ENCODE measurements around the gene RACGAP1.

The RACGAP1 gene

GRCh38 chr12:49953151-49953550 lies 72.1 kb downstream of the RACGAP1 start:
- no peak for DNase-seq

GRCh38 chr12:49952391-49953055 lies 72.8 kb downstream of the RACGAP1 start:
- no peak for DNase-seq

DNA sequence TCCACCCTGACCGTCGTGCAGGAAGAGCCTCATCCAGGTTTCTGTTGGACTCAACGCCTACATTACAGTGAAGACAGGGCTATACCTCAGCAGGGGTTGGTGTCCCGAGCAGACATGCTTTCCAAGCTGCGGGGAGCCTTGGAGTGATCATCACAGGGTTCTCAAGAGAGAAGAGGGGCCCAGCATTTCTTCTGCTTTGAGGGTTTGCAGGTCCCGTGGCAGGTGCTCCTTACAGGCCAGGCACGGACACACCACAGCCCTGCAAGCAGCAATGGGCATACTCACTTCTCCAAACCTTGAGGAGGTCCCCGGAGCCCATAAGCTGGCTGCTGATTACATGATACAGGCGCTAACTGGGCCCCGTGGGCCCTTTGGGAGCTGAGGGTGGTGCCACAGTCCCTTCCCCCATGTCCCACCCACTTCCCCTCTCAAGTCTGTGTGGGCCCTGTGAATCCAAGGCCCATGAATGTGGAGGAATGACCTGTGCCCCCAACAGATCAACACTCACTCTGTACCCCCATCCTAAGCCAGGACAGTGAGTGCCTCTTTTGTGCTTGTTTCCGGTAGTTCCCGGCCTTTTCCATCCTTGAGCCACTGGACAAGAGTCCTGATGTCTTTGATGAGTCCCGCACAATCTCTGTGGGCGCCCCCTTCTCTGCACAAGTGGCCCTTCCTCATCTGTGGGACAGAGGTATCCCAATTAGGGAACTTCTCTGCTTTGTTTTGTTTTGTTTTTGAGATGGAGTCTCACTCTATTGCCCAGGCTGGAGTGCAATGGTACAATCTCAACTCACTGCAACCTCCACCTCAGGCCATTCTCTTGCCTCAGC lies 73.7 kb downstream of the RACGAP1 start:
- DNase-seq = no peak

GRCh38 chr12:49950273-49951251 lies 74.7 kb downstream of the RACGAP1 start, which contains the start of gene AQP2:
Gene AQP2, plus strand, starts transcription at chr12:49950737. Its CDS starts 94 bp downstream, at chr12:49950831.
- DNase-seq = no peak

DNA sequence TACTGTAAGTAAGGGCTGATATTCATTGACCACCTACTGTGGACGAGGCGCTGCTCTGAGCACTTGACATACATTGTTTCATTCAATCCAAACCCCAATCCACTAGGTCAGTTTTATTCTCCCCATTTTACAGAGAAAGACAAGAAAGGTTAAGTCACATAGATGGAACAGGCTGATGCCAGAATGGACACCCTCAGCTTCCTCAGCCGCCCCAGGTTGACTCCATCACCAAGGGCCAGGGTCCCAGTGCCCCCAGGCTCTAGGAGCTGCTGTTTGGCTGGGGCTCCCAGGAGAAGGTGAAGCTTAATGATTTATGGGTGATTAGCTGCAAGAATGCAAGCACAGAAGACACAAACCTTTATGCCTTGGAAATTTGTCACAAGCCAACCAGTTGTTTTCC lies 75.4 kb downstream of the RACGAP1 start:
- DNase-seq = no peak

DNA sequence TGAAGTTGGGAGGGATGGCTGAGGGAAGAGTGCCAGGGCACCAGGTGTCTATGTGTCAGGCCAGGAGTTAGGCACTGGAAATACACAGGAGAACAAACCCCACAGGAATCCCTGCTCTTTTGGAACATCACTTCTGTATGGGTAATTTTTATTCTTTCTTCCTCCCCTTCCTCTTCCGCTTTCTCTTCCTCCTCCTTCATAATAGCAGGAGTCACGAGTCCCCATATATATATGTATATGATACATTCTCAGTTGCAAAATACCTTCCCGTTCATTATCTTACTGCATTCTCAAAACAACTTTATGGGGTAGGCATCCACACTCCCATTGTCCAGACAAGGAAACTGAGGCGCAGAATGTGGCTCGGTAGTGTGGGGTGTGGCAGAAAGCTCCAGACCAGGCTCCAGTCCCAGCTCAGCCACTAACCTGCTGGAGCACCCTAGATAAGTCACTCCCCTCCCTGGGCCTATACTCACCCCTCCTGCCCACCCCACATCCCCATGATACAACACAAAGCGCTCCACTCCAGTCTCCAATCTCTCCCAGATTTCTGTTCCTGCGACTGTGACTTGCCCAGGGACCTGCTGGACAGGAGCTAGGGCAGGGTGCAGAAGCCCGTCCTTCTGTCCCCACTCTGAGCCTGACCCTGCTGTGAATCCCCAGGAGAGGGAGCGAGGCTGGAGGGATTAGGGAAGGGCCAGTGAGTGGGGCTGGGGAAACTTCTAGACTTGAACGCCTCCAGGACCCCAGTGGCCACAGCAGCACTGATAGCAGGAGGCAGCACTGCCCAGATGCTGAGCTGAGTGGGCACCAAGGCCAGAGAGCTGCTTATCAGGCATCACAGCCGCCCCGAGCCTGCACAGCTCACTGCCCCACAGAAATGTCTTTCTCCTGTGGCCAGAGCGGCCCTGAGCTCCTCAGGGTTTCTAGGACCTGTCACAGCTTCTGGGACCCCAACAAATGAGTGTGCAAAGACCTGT lies 76.1 kb downstream of the RACGAP1 start:
- no peak for DNase-seq

GRCh38 chr12:49947593-49948226 lies 77.6 kb downstream of the RACGAP1 start:
- no peak for DNase-seq

- no peak for DNase-seq
These were observed 78.8 kb downstream of the RACGAP1 start for GRCh38 chr12:49946497-49946896.

DNA sequence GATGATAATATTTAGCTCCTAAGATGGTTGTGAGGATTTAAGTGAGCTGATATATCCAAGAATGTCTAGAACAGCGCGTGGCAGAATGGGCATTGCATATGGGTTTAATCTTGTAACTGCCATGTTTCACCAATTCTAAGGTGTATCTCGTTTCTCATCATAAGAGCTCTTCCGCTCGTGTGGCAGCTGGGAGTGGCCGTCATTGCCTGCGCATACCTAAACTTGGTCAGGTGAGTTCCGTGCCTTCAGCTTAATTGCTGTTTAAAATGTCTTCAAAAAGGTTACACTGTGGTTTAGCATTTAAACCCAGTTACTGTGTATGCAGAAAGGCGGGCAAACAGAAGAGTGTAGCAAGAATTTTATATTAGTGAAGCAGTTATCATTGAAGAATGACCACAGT lies 79.2 kb downstream of the RACGAP1 start:
- peak in 3 of 4 experiments; percentile 13 to 42 (median 39) for DNase-seq

- peak; percentile 73 to 81 (median 80) for DNase-seq
These were observed 79.8 kb downstream of the RACGAP1 start for GRCh38 chr12:49945394-49946080.

GRCh38 chr12:49944718-49945117 lies 80.6 kb downstream of the RACGAP1 start:
- no peak for DNase-seq

GRCh38 chr12:49944046-49944445 lies 81.2 kb downstream of the RACGAP1 start:
- DNase-seq = no peak

DNA sequence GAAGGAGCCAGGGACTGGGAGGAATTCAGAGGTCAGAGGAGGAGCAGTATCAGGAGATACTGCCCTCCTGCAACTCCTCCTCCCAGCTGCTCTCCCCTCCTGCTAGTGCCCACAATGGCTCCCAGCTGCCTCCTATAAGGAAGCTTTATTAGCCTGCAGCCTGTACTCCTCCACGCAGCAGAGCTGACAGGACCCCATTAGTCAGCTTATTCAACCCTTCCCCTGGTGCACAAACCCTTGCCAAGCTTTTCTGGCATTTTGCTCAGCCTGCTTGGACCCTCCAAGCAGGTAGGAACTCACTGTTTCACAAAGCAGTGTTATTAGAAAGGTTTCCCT lies 81.7 kb downstream of the RACGAP1 start:
- no peak for DNase-seq

GRCh38 chr12:49942921-49943624 lies 82.2 kb downstream of the RACGAP1 start:
- DNase-seq = peak in 2 of 4 experiments; percentile 22 to 28

- no peak for DNase-seq
These were observed 82.8 kb downstream of the RACGAP1 start for GRCh38 chr12:49942512-49942893.

GRCh38 chr12:49941556-49942511 lies 83.5 kb downstream of the RACGAP1 start:
- DNase-seq = no peak

GRCh38 chr12:49939707-49940106 lies 85.6 kb downstream of the RACGAP1 start:
- no peak for DNase-seq

DNA sequence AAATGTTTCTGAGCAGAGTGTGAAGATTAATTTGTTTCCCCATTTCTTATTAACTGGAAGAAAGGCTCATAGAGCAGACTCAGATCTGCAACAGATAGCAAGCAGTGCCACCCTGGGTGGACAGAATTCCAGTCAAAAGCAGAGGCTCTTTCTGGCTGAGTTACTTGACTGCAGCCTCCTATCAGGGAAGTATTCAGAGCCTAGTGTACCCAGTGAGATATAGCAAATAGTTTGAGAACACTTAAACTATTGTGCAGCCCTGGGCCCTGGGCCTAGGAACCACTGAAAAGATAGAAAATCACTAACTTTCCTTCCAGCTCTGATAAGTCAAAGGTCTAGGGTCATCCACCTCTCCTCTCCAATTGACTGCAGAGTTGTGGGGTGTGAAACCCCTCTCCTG lies 86.0 kb downstream of the RACGAP1 start:
- DNase-seq = no peak
